Karpas-422 (cell line): ENCODE data around the gene CEMP1. TPM values are rescaled to one million over a fixed set of nuclear protein-coding genes. Genes with fewer than 3 reads are reported as not detected.

ENCODE experiments used
- DNase-seq: peaks from one replicate; pipeline ENCODE4 v3.0.0-alpha.2; 2015
- H2AFZ ChIP-seq: fragments of 200-600 bp; sonication (generic); 2 replicates; pipeline ENCODE4 v1.6.1; 2014; ENCODE audit warnings: antibody characterized with exemption, low read length, mixed read lengths
- H3K27ac ChIP-seq: fragments of 200-600 bp; sonication (generic); 2 replicates; pipeline ENCODE4 v1.5.1; 2014; ENCODE audit warnings: mild to moderate bottlenecking, low read length, moderate library complexity
- H3K27me3 ChIP-seq: fragments of 200-600 bp; sonication (generic); 2 replicates; pipeline ENCODE4 v1.6.1; 2014; ENCODE audit warnings: low read length, mixed read lengths
- H3K36me3 ChIP-seq: fragments of 200-600 bp; sonication (generic); 2 replicates; pipeline ENCODE4 v1.6.1; 2014; ENCODE audit warnings: low read length, mixed read lengths; ENCODE audit not compliant: insufficient read depth
- H3K4me1 ChIP-seq: fragments of 200-600 bp; sonication (generic); 2 replicates; pipeline ENCODE4 v1.6.1; 2014; ENCODE audit warnings: mild to moderate bottlenecking, low read length, mixed read lengths
- H3K4me2 ChIP-seq: fragments of 200-600 bp; sonication (generic); 2 replicates; pipeline ENCODE4 v1.6.1; 2014; ENCODE audit warnings: low read length, low read depth, mild to moderate bottlenecking; ENCODE audit not compliant: poor library complexity, severe bottlenecking
- H3K4me3 ChIP-seq: fragments of 200-600 bp; sonication (generic); 2 replicates; pipeline ENCODE4 v1.5.1; 2014; ENCODE audit warnings: mild to moderate bottlenecking, antibody characterized with exemption, low read length, mixed read lengths
- H3K79me2 ChIP-seq: fragments of 200-600 bp; sonication (generic); 2 replicates; pipeline ENCODE4 v1.6.1; 2014; ENCODE audit warnings: mild to moderate bottlenecking, low read length, mixed read lengths
- H3K9ac ChIP-seq: fragments of 200-600 bp; sonication (generic); 2 replicates; pipeline ENCODE4 v1.6.0; 2014; ENCODE audit warnings: low read length
- H3K9me2 ChIP-seq: fragments of 200-600 bp; sonication (generic), shearing (Covaris generic); replicated peaks from 2 replicates; pipeline ENCODE4 v1.6.0; 2014; ENCODE audit warnings: mild to moderate bottlenecking, low read length, moderate library complexity; ENCODE audit not compliant: insufficient read depth
- H3K9me3 ChIP-seq: fragments of 300-700, 200-600 bp; sonication (generic); 2 replicates; pipeline ENCODE4 v1.6.1; 2014; ENCODE audit warnings: low read length, mixed read lengths
- H4K20me1 ChIP-seq: fragments of 200-600 bp; sonication (generic); 2 replicates; pipeline ENCODE4 v1.6.1; 2014; ENCODE audit warnings: mild to moderate bottlenecking, antibody characterized with exemption, low read length, low read depth; ENCODE audit not compliant: insufficient read depth
- total RNA-seq: library from RNA; depleted of rRNA; stranded (reverse); fragments of >200 nt; shearing (Covaris generic); gene quantifications from 2 replicates; pipeline ENCODE4 v1.2.3, GENCODE V29; 2014; ENCODE audit warnings: low replicate concordance

Gene CEMP1
- total RNA-seq, 1 experiment from 2014 or later = not detected

- Histone ChIP-seq H3K27me3 (no peaks in the 10 kb centered on the region), H3K4me3 (no peak overlapping the region), H3K4me1 (peaks cover 21% of the 10 kb centered on the region), H3K27ac (no peak overlapping the region), H3K79me2 (no peaks in the 10 kb centered on the region), H3K36me3 (0 out of 2 replicates have a peak, but pooled peaks cover 3% of the 10 kb centered on the region), H3K9me3 (no peaks in the 10 kb centered on the region), H4K20me1 (no peaks in the 10 kb centered on the region), H3K4me2 (no peak overlapping the region), H2AFZ (no peak overlapping the region), H3K9me2 (no peaks in the 10 kb centered on the region), H3K9ac (no peak overlapping the region)
- DNase-seq = no peak
These were observed 2.8 kb downstream of the CEMP1 start for GRCh38 chr16:2528161-2529060.

- no peak overlapping the region for H3K9ac ChIP-seq
- no peak overlapping the region for H3K4me2 ChIP-seq
- H3K27me3 ChIP-seq = no peaks in the 10 kb centered on the region
- peaks cover 18% of the 10 kb centered on the region for H3K4me1 ChIP-seq
- no peaks in the 10 kb centered on the region for H3K9me3 ChIP-seq
- H3K9me2 ChIP-seq = no peaks in the 10 kb centered on the region
- H3K4me3 ChIP-seq = no peak overlapping the region
- no peak overlapping the region for H2AFZ ChIP-seq
- DNase-seq = no peak
- H3K79me2 ChIP-seq = no peaks in the 10 kb centered on the region
- no peaks in the 10 kb centered on the region for H4K20me1 ChIP-seq
- 0 out of 2 replicates have a peak, but pooled peaks cover 3% of the 10 kb centered on the region for H3K36me3 ChIP-seq
- H3K27ac ChIP-seq = no peak overlapping the region
These were observed 3.5 kb downstream of the CEMP1 start for GRCh38 chr16:2527784-2528100.

DNA sequence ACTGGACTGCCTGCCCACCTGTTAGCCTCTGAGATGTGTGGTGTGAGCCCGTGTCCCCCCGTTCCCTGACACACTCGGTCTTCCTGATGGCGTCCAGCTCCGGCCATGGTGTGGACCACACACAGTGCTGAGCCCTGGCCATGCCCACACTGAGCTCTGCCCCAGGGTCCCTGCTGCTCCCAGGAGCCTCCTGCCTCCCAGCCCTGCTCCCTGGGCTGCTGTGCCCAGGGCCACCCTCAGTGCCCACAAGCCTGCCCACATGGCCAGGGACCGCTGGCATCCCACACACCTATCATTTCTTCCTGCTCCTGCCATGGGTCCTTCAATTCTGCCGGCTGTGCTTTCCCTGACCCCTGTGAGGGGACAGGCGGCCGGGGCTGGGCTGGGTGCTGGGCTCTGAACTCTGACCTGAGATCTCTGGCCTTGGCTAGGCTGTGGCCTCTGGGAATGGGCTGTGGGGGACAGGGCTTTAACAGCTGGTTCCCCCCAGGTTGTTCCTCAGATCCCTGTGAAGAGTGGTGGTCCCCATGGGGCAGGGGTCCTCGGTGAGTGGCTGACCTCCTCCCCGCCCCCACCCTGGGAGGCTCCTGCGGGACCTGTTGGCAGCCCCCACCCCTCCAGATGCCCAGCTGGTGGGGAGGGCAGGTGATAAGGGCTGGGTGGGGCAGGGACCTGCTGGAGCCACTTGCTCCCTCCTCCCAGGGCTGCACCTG, 4.0 kb downstream of the CEMP1 start:
- Histone ChIP-seq H4K20me1 (no peaks in the 10 kb centered on the region), H3K4me3 (no peak overlapping the region), H3K9ac (no peak overlapping the region), H3K36me3 (0 out of 2 replicates have a peak, but pooled peaks cover 3% of the 10 kb centered on the region), H3K4me1 (peaks cover 13% of the 10 kb centered on the region), H2AFZ (no peak overlapping the region), H3K9me2 (no peaks in the 10 kb centered on the region), H3K4me2 (no peak overlapping the region), H3K79me2 (no peaks in the 10 kb centered on the region), H3K27ac (no peak overlapping the region), H3K27me3 (no peaks in the 10 kb centered on the region), H3K9me3 (no peaks in the 10 kb centered on the region)
- no peak for DNase-seq

GRCh38 chr16:2526135-2526534, 5.1 kb downstream of the CEMP1 start:
- Histone ChIP-seq H3K4me2 (no peak overlapping the region), H2AFZ (no peak overlapping the region), H4K20me1 (no peaks in the 10 kb centered on the region), H3K4me3 (no peak overlapping the region), H3K36me3 (0 out of 2 replicates have a peak, but pooled peaks cover 3% of the 10 kb centered on the region), H3K27me3 (no peaks in the 10 kb centered on the region), H3K79me2 (peaks cover 8% of the 10 kb centered on the region), H3K9me3 (no peaks in the 10 kb centered on the region), H3K9ac (no peak overlapping the region), H3K4me1 (peaks cover 9% of the 10 kb centered on the region), H3K9me2 (no peaks in the 10 kb centered on the region), H3K27ac (no peak overlapping the region)
- DNase-seq = no peak

- Histone ChIP-seq H3K79me2 (peaks cover 14% of the 10 kb centered on the region), H3K36me3 (0 out of 2 replicates have a peak, but pooled peaks cover 3% of the 10 kb centered on the region)
These were observed 6.8 kb downstream of the CEMP1 start for GRCh38 chr16:2524339-2524938.

GRCh38 chr16:2523801-2524231, 7.4 kb downstream of the CEMP1 start:
- H3K4me1 ChIP-seq = peaks cover 16% of the 10 kb centered on the region
- H3K27ac ChIP-seq = no peak overlapping the region
- H3K9me3 ChIP-seq = no peaks in the 10 kb centered on the region
- no peak overlapping the region for H3K4me2 ChIP-seq
- no peak overlapping the region for H2AFZ ChIP-seq
- H3K36me3 ChIP-seq = 0 out of 2 replicates have a peak, but pooled peaks cover 3% of the 10 kb centered on the region
- H4K20me1 ChIP-seq = 0 out of 2 replicates have a peak, but pooled peaks cover 4% of the 10 kb centered on the region
- no peaks in the 10 kb centered on the region for H3K27me3 ChIP-seq
- H3K9ac ChIP-seq = no peak overlapping the region
- H3K4me3 ChIP-seq = no peak overlapping the region
- no peaks in the 10 kb centered on the region for H3K9me2 ChIP-seq
- peaks cover 18% of the 10 kb centered on the region for H3K79me2 ChIP-seq
- no peak for DNase-seq

More at GRCh38 chr16:2524339-2524938, 6.8 kb downstream of the CEMP1 start:
- H3K9me3 ChIP-seq = no peaks in the 10 kb centered on the region
- no peak overlapping the region for H3K4me2 ChIP-seq
- peaks cover 13% of the 10 kb centered on the region for H3K4me1 ChIP-seq
- H3K27me3 ChIP-seq = no peaks in the 10 kb centered on the region
- no peak for DNase-seq
- H3K4me3 ChIP-seq = no peak overlapping the region
- no peak overlapping the region for H3K9ac ChIP-seq
- no peak overlapping the region for H3K27ac ChIP-seq
- H4K20me1 ChIP-seq = no peaks in the 10 kb centered on the region
- no peaks in the 10 kb centered on the region for H3K9me2 ChIP-seq
- H2AFZ ChIP-seq = no peak overlapping the region

- Histone ChIP-seq H3K4me1 (peaks cover 31% of the 10 kb centered on the region), H3K79me2 (peaks cover 46% of the 10 kb centered on the region), H3K27me3 (no peaks in the 10 kb centered on the region), H4K20me1 (peaks cover 27% of the 10 kb centered on the region; the same call in 1 of the 2 replicates), H2AFZ (no peak overlapping the region), H3K4me3 (peak overlapping the region; percentile 79), H3K36me3 (0 out of 2 replicates have a peak, but pooled peaks cover 3% of the 10 kb centered on the region), H3K9me2 (no peaks in the 10 kb centered on the region), H3K27ac (no peak overlapping the region), H3K9ac (peak overlapping the region; percentile 87), H3K9me3 (no peaks in the 10 kb centered on the region), H3K4me2 (peak overlapping the region; percentile 93)
- DNase-seq = peak; percentile 78
These were observed 10.2 kb downstream of the CEMP1 start for GRCh38 chr16:2520784-2521531.
